ENCODE results near the gene CMIP. TPM values are rescaled to one million over a fixed set of nuclear protein-coding genes. Genes with fewer than 3 reads are reported as not detected.
A peak's percentile ranks its signal among the peaks of the same experiment; 100 is the strongest.
"Not testable (repeated sequence)": the region's sequence is repeated elsewhere in the genome, so short reads cannot be mapped to it uniquely, and the experiment has no call there.

Gene CMIP
- total RNA-seq, 1 experiment from 2014 or later, result 9.5 TPM

DNA sequence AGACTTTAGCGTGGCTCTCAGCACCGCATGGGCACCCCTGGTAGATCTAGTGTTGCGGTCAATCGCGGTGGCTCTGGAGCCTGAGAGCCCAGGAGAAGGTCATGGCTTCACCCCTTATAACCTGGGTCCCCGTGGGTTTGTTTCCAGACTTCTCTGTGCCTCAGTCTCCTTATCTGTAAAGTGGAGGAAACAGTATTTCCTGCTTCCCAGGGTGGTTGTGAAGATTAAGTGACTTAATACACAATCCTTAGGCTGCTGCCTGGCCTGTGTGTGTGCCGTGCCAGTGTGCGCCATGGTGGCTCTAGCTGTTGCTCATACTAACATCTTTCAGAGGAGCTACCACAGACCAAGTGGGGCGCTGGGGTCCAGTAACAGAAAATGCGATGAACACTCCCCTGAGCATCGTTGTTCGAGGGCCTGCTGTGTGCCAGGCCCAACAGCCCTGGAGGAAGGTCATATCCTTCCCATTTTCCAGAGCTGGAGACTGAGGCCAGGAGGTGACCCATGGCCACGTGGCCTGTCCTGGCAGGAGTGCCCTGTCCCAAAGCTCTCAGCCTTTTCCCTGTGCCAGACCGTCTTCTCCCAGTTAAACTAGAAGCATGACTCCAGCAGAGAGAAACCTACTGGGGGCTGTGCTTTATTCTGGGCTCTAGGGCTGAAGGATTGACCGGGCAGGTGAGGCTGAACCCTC is 70.1 kb downstream of the CMIP start:
- no peak for DNase-seq (ENCODE audit: low read depth)

GRCh38 chr16:81515281-81515680 is 70.7 kb downstream of the CMIP start:
- DNase-seq (ENCODE audit: low read depth), result no peak

GRCh38 chr16:81515721-81516120 is 71.1 kb downstream of the CMIP start:
- no peak for DNase-seq (ENCODE audit: low read depth)

GRCh38 chr16:81516478-81517149 is 72.0 kb downstream of the CMIP start:
- no peak for DNase-seq (ENCODE audit: low read depth)

DNA sequence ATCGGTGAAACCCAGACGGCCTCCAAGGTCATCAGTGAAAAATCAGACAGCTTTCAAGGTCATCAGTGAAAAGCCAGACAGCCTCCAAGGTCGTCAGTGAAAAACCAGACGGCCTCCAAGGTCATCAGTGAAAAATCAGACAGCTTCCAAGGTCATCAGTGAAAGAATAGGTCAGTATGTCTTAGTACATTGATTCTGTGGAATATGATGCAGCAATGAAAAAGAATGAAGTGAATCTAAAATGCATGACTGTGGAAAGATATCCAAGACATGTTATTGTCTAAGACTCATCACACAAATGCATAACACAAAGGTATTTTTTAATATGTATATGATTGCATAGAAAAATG is 72.5 kb downstream of the CMIP start:
- DNase-seq (ENCODE audit: low read depth), result no peak

- peak; percentile 48 for DNase-seq (ENCODE audit: low read depth)
Observed at GRCh38 chr16:81517629-81518438, 73.2 kb downstream of the CMIP start.

- DNase-seq (ENCODE audit: low read depth), result no peak
Observed at GRCh38 chr16:81518439-81518757, 73.8 kb downstream of the CMIP start.

DNA sequence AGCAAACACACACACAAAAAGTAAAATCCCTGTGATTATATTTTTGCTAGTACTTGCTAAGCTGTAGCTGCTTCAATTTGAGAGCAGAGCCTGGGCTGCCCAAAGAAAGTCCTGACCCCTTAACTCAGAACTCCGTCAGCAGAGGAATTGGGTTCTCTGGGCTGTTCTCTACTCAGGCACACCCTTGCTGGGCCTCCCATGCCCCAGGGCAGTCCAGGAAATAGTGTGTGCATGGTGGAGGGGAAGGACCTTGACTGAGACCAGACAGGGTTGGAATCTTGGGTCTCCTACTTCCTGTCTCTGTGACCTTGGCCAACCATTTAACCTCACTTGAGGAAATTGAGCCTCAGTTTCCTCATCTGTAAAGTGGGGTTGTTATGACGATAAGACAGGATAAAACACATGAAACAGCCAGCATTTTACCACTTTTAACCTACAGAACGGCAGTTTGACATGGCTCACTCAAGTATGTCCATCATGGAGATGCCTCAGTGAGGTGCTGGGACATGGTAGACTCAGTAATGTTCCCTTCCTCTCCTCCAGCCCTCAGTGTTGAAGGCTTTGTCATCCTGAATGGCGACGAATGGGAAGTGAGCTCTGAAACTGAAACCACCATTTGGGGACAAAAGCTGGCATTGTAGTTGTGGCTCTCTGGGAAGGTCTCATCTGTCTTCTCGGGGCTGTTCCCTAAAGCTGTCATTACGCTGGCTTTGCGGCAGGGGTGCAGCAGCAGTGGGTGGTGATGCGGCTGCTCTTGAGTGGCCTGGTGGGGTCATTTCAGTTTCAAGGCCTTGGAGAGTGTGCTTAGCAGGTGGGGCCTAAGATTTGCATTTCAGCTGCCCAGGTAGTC is 74.9 kb downstream of the CMIP start:
- DNase-seq (ENCODE audit: low read depth), result no peak

- DNase-seq (ENCODE audit: low read depth), result no peak
Observed at GRCh38 chr16:81520151-81520470, 75.5 kb downstream of the CMIP start.

- DNase-seq (ENCODE audit: low read depth), result no peak
Observed at GRCh38 chr16:81520560-81521135, 76.0 kb downstream of the CMIP start.

DNA sequence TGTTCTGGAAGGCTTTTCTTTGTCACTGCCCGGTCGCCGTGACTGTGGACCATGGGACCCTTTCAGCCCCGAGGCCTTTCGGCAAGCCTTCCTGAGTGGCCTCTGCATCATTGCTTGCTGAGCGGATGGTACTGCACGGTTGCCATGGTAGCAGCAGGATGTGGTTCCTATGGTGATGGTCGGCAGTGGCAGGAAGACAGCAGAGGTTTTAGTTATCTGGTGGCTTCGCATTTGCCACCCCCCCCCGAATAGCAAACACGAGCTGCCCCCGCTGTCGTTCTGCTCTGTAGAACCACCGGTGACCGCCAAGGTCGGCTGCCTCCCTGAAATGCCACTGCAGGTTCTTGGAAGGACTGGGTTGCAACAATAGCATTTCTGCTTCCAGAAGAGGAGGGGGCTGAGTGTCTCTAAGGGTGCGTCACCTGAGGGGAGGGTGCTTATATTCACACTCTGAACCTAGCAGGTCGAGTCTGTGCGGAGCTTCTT is 76.6 kb downstream of the CMIP start:
- no peak for DNase-seq (ENCODE audit: low read depth)

- DNase-seq (ENCODE audit: low read depth), result no peak
Observed at GRCh38 chr16:81522108-81522701, 77.6 kb downstream of the CMIP start.

DNA sequence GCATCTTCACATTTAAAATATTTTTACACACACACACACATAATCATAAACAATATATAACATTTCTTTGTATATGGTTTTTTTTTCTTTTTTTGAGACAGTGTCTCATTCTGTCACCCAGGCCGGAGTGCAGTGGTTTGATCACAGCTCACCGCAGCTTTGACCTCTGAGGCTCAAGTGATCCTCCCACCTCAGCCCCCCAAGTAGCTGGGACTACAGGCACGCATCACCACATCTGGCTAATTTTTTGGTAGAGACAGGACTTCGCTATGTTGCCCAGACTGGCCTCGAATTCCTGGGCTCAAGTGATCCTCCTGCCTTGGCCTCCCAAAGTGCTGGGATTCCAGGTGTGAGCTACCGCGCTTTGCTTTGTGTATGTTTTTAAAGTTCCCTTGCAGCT is 78.2 kb downstream of the CMIP start:
- DNase-seq (ENCODE audit: low read depth), result not testable (repeated sequence)

GRCh38 chr16:81523387-81524115 is 78.9 kb downstream of the CMIP start:
- DNase-seq (ENCODE audit: low read depth), result peak; percentile 71

DNA sequence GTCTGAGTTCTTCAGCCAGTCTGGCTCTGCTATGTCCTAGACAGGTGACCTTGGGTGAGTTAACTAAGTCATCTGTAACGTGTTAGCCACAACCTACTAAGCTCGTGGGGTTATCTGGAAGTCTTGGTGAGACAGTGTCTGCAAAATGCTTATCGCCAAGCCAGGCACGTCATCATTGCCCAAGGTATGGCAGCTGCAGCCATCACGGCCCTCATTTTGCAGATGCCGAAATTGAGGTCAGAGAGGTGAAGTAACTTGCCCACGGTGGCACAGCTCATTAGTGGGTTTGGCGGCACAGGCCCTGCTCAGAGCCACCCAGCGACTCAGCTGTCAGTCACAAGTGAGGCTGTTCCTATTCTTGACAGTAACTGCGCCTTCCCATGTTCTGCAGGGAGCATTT is 79.8 kb downstream of the CMIP start:
- no peak for DNase-seq (ENCODE audit: low read depth)

DNA sequence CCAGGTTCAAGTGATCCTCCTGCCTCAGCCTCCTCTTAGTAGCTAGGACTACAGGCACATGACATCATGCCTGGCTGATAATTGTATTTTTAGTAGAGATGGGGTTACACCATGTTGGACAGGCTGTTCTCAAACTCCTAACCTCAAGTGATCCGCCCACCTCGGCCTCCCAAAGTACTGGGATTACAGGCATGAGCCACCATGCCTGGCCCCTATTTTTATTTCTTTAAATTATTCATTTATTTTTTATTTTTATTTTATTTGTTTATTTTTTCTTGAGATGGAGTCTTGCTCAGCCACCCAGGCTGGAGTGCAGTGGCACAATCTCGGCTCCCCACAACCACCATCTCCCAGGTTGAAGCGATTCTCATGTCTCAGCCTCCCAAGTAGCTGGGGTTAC is 80.3 kb downstream of the CMIP start:
- DNase-seq (ENCODE audit: low read depth), result not testable (repeated sequence)

- no peak for DNase-seq (ENCODE audit: low read depth)
Observed at GRCh38 chr16:81526199-81526598, 81.6 kb downstream of the CMIP start.

- DNase-seq (ENCODE audit: low read depth), result no peak
Observed at GRCh38 chr16:81526935-81527334, 82.3 kb downstream of the CMIP start.

DNA sequence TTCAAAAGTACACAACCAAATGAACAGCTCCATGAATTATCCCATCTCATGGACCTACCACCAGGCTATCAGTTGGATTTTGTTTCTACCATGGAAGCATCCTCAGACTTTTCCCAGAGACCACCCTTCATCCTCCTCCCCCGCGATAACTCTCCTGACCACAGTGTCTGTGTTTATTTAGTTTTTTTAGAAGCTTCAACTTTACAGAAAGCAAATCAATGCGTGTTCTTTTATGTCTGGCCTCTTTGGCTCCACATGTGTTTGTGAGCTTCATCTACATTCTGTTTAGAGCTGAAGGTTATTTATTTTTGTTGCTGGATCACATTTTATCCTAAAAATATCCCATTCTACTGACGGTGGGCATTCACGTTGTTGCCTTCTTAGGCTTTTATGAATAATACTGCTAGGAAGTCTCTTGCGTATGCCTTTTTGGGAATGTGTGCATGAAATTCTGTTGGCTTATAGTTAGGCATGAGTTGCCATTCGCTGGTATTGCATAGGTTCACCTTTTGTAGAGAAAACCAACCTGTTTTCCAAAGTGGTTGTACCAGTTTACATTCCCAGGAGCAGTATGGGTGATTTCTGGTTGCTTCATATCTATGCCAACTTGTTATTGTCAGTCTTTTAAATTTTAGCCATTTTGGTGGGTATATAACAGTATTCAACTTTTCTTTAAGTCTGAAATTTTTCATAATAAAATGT is 83.0 kb downstream of the CMIP start:
- no peak for DNase-seq (ENCODE audit: low read depth)

DNA sequence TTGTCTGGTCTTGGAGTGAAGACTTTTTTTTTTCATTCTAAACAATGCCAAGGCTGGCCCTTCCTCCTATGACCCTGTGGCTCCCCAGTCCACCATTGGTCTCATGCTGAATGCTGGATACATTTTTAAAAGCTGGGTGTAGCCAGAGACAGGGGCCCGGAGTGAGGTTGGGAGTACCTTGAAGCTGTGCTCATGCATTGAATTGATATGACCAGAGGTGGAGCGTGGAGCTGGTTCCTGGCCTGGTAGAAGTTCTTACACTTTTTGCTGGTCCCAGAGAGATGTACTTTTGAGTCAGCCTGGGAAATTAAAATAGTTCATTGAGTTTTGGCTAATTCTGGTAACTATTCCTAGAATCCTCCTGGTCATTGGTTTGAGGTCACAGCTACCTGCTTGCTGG is 83.6 kb downstream of the CMIP start:
- DNase-seq (ENCODE audit: low read depth), result no peak
